ENCODE data around the gene BCL10.

DNA sequence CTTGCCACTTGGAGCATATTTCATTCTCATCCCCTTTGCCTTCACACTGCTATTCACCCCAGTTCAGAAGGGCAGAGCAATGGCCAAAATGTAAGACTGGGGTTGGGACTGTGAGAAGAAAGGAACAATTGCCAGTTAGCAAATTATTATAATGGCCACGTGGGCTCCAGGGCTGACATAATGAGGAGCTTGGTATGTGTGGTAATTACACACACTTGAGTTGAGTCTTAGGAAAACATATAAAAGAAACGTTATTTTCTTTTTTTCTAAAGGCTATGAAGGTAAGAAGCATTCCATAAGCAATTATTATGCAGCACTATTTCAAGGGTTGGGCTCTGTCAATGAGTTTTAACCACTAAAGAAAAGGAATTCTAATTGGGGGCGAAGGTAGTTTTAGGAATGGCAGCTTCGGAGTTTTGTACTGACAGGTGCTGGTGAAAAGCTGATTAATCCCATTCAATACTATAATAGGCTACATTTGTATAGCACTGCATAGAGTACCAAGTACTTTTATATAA lies 32.5 kb upstream of the BCL10 start:
- TF ChIP-seq, protein P1, sequence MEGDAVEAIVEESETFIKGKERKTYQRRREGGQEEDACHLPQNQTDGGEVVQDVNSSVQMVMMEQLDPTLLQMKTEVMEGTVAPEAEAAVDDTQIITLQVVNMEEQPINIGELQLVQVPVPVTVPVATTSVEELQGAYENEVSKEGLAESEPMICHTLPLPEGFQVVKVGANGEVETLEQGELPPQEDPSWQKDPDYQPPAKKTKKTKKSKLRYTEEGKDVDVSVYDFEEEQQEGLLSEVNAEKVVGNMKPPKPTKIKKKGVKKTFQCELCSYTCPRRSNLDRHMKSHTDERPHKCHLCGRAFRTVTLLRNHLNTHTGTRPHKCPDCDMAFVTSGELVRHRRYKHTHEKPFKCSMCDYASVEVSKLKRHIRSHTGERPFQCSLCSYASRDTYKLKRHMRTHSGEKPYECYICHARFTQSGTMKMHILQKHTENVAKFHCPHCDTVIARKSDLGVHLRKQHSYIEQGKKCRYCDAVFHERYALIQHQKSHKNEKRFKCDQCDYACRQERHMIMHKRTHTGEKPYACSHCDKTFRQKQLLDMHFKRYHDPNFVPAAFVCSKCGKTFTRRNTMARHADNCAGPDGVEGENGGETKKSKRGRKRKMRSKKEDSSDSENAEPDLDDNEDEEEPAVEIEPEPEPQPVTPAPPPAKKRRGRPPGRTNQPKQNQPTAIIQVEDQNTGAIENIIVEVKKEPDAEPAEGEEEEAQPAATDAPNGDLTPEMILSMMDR (conservative IDR thresholded peaks at IDR 0.05; ENCODE audit: low read depth, low read length) = no peak
- no peak for TF ChIP-seq EZH2phosphoT487 (IDR thresholded peaks at IDR 0.05; ENCODE audit: borderline replicate concordance, low read length)
- TF ChIP-seq EZH2 (IDR thresholded peaks at IDR 0.05; ENCODE audit: low read length, unreplicated experiment) = no peak
